Astrocyte of the hippocampus (primary cell): ENCODE measurements around the gene TMEM131.
A peak's percentile ranks its signal among the peaks of the same experiment; 100 is the strongest.

Experiments used
- DNase-seq: peaks from one replicate; pipeline ENCODE4 v3.0.0; 2011; ENCODE audit warnings: low read depth, low spot score

TMEM131 gene

GRCh38 chr2:98020516-98020915, 24.8 kb upstream of the TMEM131 start:
- DNase-seq: no peak

GRCh38 chr2:98016908-98017670, 21.3 kb upstream of the TMEM131 start:
- no peak for DNase-seq

GRCh38 chr2:98015671-98016070, 19.9 kb upstream of the TMEM131 start:
- no peak for DNase-seq

DNA sequence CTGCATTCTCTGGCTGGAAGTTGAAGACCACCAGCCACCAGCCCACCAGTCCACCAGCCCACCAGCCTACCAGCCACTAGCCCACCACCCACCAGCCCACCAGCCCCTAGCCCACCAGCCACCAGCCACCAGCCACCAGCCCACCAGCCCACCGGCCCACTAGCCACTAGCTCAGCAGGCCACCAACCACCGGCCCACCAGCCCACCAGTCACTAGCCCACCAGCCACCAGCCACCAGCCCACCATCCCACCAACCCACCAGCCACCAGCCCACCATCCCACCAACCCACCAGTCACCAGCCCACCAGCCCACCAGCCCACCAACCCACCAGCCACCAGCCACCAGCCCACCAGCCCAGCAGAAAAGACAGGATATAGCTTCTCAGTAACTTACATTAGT, 18.6 kb upstream of the TMEM131 start:
- no peak for DNase-seq

DNA sequence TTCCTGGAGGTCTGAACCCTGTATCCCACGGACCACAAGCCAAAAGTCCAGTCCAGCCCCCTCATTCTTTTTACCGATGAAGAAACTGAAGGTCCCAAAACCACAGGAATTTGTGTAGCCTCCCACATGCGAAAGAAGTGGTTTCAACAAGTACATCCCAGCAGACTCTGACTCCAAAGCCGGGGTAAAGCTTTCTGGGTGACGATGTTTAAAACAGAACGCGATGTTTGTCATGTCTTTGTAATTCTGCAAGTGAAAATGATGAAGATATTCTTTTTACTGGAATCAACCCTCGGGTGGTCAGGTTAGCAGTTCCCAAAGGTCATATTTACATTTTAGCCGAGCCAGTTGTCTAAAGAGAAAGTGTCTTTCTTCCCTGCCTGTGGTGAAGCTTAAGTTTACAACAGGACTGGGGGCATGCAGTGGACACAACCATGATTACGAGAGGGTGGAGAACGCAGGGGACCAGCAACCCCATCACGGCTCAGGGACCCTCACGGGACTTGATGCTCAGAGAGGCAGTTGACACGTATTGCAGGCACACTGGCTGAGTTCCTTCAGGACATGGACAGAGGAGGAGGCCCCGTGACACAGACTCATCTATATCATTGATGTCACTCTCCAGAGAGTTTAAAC, 17.8 kb upstream of the TMEM131 start:
- DNase-seq: peak; percentile 87

- no peak for DNase-seq
These were observed 16.8 kb upstream of the TMEM131 start for GRCh38 chr2:98012561-98012991.

DNA sequence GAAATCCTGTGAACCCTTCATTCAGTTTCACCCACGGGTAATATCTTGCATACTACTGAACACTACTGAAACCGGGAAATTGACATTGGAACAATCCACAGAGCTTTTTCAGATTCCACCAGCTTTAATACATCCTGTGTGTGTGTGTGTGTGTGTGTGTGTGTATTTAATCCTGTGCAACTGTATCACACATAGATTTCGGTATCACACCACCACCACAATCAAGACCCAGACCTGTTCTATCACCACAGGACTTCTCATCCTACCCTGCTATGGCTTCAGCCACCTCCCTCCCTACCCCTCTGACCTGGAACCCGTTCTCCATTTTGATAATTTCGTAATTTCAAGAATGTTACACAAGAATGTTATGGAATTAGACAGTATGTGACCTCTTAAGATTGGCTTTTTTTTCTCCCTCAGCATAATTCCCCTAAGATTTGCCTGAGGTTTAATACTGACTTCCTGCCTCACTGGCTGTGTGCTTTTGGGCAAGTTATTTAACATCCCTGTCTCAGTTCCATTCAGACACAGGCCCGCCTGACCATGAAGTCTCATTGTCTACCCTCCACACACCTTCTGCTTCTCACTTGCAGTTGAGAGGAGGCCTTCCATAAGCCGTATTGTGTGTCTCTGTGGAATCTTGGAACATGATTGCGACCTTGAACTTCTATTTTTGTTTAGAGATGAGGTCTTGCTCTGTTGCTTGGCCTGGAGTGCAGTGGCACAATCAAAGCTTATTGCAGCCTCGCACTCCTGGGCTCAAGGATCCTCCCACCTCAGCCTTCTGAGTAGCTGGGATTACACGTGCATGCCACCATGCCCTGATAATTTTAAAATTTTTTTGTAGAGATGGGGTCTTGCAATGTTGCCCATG, 14.4 kb upstream of the TMEM131 start:
- DNase-seq: no peak

DNA sequence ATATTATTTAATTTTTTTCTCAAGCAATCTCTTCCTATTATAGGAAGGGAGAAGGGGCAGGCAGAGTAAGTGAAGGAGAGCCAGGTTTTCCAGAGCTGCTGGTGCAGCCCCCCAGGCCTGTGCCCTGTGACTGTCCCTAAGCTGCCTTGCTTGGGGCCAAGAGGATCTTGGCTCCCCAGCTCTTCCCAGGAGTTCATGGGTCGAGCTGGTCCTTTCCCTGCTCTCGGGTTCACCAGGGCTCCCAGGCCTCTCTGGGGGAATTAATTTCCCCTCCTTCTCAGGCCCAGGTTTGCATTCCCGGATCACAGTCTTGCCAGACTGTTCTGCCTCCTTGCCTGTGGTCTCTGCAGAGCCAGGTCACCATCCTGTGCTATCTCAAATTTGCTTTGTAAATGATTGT, 12.7 kb upstream of the TMEM131 start:
- no peak for DNase-seq

GRCh38 chr2:98006378-98006777, 10.6 kb upstream of the TMEM131 start:
- no peak for DNase-seq

- no peak for DNase-seq
These were observed 8.9 kb upstream of the TMEM131 start for GRCh38 chr2:98004613-98005012.

- DNase-seq: no peak
These were observed 8.3 kb upstream of the TMEM131 start for GRCh38 chr2:98004047-98004446.

DNA sequence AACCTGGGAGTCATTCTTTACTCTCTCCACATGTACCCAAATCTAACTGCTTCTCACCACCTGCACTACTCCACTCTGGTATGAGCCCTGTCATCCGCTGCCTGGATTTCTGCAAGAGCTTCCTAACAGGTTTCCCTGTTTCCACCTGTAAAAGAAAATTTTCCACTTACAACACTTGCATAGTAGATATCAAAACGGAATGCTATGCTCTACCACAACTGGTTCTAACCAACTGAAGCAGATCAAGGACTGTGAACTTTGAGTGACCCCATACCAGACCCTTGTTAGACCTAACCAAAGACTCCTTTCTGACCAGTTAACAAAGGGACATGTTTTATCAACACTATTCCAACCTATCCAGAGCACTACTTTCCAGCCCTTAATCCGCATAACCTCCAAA, 3.8 kb upstream of the TMEM131 start:
- DNase-seq: no peak

GRCh38 chr2:97998431-97999005, 2.8 kb upstream of the TMEM131 start:
- no peak for DNase-seq

DNA sequence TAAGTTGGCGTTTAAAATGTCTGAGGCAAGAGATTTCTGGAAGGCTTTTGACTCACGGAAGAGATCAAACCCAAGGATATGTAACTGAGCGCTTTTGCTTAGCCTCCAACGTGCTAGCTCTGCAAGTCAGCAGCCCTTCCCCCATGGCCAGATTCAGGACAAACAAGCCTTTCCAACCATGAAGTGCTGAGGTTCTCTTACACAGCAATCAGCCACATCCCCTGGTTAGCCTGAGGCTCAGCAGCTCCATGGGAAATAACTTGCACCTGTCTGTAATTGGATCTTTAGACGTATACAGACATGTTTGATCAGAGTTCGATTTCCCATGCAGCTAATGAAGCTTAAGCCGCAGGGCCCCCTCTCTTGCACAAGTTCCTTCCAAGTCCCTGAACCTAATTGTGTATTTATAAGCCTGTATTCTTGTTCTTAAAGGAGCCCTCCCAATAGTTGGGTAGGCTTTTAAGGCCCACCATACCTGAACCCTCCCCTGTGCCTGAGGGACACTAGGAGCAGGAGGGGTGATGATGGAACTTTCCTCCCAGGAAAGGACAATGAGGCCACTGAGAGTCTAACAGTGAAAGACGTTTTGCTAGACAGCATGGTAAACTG, 2.1 kb upstream of the TMEM131 start:
- DNase-seq: no peak

GRCh38 chr2:97996679-97997078, 931 bp upstream of the TMEM131 start:
- DNase-seq: no peak

DNA sequence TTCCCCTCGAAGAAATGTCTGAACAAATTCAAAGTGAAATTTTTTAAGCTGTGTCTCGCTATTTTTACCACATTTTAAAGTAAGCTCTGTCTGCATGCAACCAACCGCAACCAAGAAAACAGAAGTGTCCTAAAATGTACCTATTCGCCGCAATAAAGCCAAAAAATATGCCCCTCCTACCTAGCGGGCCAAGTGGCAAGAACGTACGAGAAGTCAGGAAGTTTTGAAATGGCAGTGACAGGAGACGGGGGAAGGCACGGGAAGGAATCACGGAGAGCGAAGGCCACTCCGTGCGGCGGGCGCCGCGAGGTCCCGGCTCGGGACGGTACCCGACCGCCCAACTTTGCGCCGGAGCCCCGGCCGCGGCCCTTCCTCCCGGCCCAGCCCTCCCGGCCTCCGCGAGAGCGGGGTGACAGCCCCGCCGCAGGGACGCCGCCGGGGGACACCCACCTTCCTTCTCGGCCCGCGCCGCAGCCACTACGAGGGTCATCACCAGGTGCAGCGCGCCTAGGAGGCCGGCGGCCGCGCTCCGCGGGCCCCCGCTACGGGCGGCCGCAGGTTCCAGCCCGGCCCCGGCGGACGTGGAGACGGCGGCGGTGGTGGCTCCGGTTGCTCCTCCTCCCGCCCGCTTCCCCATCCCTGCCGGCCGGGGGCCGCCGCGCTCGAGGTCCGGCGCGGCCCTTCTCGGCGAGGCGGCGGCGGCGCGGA, 568 bp downstream of the TMEM131 start:
- DNase-seq: no peak

DNA sequence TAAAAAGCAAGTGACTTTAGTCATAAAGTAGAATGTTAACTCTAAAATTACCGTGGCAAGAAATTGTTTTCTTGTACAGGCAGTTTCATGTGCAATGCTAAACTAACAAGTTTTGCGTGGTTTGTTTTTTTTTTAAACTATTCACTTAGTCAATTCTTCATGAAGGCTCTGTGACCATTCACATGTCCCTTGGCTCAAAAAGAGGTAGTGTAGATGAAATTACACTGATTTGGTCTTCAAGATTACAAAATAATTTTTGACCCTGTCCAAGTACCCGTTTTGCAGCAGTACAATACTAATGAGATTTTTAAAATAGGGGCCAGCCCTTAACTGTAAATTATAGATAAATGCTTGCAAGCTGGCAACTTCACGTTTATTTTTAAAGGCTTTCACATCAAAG, 1.3 kb downstream of the TMEM131 start:
- DNase-seq: no peak

DNA sequence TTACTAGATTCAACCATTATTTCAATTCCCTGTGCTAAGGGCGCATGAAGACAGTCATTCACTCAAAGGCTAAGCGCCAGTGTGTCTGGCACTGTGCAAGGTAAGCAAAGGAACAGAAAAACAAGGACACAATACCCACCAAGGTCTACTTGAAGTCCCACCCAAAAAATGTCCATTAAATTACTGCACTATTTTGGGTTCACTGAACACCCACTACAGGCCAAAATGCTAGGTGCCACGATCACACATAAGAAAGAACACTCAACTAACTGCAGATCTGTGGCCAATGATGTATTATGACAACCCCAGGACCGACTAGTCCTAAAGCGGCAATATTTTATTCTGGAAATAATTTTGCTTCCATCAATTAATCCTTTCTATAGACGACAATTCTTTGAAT, 1.8 kb downstream of the TMEM131 start:
- no peak for DNase-seq

DNA sequence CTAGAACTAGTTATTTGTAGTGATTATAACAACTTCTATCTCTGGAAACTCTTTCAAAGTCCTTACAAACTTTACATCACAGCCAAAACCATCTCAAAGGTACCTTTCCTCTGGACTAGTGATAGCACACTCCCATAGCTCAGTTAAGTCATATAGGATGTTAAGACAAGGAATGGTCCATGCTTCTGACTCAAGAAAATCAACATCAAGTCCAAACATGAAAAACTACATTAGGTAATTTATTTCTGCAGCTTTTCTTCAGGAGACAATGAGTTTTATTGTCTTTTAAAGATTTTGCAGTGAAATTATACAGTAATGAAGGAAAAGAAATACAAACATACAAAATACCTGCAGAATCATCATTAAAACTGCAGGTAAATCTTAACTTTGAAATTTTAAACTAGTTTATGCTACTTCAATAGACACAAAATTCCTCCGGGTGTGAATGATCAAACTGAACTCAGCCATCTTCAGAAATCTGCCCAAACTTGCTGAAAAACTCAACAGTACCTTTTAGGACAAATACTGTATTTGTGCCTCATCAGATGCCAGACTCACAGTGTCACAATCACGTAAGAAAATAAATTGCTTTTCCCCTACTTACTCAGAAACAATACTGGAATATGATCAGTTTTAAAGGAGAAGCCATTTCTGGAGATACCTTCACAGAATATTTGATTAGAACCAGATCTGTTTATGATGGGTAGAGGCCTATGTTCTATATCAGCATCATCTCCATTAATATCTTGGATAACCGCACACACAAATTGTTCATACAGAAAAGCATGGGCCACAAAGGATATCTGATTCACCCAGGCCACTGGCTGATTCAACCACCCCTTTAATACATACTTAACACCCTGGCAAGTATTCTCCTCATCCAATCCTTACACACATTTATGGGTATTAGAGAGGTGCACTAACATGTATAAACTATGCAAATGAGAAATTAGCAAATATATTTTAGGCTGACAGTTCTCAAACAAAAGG, 2.6 kb downstream of the TMEM131 start:
- DNase-seq: no peak
